Non-pigmented ciliary epithelial cell (primary cell): ENCODE measurements around the gene TAS1R3.

Experiments used
- DNase-seq: peaks from one replicate; pipeline ENCODE4 v3.0.0-alpha.2; 2010; ENCODE audit warnings: low read depth

The TAS1R3 gene

GRCh38 chr1:1331068-1331965 lies at the start of gene TAS1R3:
TAS1R3 (plus strand) TSS chr1:1331280; CDS start chr1:1331346, 66 bp downstream.
- DNase-seq = no peak

DNA sequence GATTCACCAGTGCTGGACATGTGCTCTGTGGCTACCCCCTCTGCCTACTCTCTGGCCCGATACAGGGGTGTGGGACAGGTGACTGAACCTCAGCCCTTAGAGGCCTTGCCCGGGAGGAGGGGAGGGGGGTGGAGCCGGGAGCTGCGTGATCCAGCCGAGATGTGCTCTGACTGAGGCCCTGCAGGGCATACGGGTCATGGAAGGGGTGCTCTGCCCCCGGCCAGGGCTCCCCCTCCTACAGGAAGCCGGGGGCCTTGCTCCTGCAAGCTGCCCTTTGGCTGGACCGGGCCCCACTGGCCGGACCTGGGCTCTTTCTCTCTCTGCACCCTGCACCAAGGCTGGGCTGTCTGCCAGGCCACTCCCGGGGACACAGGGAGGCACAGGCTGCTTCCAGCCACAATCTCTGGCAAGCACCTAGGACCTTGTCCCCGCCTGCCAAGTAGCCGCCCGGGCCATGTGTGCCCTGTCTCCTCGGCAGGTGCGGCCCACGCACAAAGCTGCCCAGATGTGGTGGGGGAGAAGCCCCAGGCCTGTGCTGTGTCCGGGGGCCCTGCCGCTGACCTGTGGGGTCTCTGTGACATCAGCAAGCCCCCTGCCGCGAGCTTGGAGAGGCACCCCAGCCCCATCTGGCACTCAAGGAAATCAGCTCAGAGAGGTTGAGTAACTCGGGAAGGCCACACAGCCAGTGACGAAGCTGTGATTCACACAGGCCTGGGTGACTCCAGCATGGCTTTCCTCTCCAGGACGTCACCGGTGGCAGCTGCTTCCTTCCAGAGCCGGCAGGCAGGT lies 49.4 kb upstream of the TAS1R3 start:
- no peak for DNase-seq

- no peak for DNase-seq
Observed at GRCh38 chr1:1282998-1283397, 48.1 kb upstream of the TAS1R3 start.

- DNase-seq = no peak
Observed at GRCh38 chr1:1283821-1284220, 47.3 kb upstream of the TAS1R3 start.

DNA sequence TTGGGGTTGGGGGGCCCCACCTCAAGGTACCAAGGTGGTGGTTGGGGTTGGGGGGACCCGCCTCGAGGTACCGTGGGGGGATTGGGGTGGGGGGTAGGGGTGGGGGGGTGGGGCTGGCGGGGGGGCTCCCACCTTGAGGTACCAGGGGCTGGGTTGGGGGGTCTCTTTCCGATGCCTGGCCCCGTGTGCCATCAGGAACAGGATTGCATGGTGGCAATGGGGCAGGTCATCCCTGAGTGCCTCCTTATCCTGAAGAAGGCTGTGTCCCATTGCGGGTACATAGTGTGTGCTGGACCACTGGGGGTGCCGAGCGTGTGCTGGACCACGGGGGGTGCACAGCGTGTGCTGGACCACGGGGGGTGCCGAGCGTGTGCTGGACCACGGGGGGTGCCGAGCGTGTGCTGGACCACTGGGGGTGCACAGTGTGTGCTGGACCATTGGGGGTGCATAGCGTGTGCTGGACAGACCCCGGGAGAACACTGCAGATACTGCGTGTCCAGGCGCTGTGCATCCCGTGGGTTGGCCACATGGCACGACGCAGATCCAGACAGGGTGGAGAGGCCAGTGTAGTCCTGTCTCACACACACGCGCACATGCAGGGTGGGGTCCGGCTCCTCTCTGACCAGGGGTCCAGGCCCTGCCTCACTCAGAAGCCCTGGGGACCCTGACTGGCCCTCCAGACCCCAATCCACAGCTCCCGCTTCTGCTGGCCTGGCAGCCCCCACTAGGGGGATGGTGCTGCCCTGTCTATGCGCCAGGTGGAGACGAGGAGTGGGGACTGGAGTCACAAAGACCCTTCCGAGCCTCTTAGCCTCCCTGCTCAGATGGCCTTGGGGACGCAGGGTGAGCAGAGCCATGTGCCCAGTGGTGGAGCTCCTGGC lies 46.6 kb upstream of the TAS1R3 start:
- no peak for DNase-seq

DNA sequence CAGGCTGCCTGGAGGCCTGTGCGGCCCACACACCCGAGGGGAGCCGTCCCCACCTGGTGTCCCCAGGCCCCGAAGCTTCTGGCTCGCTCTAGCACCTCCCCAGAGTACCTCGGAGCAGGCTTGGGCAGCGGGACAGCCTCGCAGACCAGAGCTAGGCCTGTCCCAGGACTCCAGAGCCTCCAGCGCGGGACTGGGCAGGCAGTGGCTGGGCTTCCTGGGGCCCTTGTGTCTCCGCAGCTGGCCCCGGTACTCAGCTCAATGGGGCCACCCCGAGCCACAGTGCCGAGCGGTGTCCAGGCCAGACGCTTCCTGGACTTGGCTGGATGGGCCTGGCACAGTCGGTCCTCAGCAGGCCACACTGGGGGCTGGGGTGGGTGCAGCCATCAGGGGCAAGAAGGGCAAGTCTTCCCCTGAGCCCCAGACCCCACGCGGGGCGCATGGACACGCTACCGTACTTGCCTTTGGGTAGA lies 45.9 kb upstream of the TAS1R3 start:
- DNase-seq = no peak

DNA sequence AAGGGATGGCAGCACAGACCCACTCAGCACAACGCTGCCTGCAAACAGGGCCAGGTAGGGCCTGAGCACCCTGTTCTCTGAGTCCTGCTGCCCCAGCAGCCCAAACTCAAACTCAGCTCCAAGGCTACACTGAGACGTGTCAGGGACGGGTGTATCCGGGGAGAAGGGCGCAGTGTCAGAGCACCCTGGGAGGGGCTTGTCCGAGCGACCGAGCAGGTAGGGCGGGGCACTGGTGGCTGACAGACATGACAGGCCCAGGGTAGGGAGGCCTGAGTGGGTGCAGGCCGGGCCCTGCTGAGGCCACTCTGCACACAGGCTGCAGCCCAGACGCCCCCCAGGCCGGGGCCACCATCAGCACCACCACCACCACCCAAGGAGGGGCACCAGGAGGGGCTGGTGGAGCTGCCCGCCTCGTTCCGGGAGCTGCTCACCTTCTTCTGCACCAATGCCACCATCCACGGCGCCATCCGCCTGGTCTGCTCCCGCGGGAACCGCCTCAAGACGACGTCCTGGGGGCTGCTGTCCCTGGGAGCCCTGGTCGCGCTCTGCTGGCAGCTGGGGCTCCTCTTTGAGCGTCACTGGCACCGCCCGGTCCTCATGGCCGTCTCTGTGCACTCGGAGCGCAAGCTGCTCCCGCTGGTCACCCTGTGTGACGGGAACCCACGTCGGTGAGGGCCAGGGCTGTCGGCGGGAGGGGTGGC lies 45.3 kb upstream of the TAS1R3 start:
- no peak for DNase-seq

DNA sequence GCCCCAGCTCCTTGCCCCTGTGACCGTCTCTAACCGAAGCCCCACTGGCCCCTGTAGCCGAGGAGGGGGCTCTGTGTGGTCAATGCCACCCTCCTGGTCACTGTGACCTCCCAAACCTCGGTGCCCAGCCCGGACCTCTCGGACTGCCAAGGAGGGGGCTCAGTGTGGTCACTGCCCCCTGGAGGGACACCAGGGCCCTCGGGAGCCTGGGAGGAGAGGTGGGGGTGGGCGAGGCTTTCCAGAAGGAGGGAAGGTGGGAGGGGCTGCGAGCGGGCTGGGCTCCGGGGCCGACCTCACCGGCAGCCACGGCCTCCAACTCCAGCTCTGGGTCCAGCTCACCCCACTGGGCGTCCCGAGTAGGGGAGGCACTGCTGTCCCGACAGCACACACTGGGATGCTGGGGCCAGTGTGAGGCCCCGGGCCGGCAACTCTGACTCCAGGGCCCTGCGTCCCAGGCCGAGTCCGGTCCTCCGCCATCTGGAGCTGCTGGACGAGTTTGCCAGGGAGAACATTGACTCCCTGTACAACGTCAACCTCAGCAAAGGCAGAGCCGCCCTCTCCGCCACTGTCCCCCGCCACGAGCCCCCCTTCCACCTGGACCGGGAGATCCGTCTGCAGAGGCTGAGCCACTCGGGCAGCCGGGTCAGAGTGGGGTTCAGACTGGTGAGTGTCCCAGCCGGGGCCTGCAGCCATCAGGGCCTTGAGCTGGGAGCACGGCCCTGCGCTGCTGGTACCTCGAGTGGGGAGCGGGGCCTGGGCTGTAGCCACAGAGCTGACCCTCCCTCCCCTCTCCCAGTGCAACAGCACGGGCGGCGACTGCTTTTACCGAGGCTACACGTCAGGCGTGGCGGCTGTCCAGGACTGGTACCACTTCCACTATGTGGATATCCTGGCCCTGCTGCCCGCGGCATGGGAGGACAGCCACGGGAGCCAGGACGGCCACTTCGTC lies 44.5 kb upstream of the TAS1R3 start:
- DNase-seq = no peak

DNA sequence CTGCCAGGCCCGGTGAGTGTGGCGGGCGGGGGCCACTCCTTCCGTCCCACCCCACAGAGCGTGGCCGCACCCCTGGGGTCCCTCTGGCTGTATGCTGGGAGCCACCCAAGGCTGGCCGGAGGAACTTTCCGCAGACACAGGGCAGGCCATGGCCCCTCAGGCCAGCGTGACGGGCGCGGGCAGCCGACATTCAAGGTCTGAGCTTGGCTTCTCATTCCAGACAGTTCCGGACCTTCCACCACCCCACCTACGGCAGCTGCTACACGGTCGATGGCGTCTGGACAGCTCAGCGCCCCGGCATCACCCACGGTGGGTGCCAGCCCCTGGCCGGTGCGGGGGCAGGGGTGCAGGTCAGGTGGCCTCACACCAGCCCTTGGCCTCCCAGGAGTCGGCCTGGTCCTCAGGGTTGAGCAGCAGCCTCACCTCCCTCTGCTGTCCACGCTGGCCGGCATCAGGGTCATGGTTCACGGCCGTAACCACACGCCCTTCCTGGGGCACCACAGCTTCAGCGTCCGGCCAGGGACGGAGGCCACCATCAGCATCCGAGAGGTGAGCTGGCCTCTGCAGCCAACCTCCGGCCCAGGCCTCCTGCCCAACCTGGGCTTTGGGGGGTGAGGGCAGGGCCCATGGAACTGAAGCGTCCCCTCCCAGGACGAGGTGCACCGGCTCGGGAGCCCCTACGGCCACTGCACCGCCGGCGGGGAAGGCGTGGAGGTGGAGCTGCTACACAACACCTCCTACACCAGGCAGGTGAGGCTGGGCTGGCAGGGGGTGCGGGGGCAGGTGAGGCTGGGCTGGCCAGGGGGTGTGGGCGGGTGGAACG lies 43.6 kb upstream of the TAS1R3 start:
- no peak for DNase-seq

- no peak for DNase-seq
Observed at GRCh38 chr1:1290238-1290731, 40.8 kb upstream of the TAS1R3 start.

- DNase-seq = no peak
Observed at GRCh38 chr1:1291023-1291528, 40.0 kb upstream of the TAS1R3 start.

DNA sequence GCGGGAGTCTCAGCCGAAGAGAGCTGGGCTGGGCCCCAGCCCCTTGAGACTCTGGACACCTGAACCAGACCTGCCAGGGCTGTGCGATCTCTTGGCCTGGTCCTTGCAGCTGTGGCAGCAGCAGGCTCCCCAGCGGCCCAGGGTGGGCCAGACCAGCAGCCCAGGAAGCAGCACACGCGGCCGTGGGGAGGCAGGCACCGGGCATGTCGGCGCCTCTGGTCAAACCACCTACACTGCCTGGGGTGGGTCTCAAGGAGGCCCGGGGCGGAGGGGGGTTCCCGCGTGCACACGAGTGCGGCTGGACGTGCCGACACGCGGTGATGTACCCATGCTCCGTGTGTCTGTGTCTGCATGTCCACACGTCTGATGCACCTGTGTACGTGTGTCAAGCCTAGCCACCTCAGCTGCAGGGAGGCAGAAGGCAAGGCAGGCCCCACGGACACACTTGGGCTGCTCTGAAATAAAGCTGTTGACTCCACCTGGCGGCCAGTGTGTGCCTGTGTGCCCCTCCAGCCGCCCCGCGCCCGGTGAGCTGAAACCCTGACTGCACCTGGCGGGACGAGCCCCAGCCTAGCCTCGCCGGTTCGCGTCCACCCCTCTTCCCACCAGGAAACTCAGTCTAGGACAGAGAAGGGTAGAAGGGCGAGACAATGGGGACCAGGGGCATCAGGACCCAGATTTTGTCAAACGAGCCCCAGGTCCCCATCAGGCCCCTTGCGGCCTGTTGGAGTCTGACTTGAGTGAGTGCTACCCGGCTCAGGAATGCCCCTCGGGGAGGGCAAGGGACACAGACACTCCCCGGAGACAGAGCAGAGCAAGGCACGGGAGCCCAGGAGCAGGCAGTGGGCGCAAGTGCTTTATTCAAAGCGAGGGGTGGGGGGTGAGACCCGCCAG lies 39.3 kb upstream of the TAS1R3 start:
- peak; percentile 15 for DNase-seq

DNA sequence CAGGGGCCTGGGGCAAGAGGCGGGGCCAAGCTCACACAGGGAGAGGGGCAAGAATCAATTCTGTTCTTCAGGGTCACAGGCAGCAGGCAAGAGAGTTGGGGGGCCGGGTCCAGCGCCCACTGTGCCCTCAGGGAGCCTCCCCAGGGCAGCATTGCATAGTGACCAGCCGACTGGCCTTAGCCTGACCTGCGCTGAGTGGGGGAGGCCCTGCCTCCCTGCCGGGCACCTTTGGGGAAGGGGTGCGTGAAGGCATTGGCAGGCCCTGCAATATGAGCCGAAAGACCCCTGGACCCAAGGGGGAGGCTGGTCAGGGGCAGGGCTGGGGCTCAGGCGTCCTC lies 38.7 kb upstream of the TAS1R3 start:
- DNase-seq = no peak

DNA sequence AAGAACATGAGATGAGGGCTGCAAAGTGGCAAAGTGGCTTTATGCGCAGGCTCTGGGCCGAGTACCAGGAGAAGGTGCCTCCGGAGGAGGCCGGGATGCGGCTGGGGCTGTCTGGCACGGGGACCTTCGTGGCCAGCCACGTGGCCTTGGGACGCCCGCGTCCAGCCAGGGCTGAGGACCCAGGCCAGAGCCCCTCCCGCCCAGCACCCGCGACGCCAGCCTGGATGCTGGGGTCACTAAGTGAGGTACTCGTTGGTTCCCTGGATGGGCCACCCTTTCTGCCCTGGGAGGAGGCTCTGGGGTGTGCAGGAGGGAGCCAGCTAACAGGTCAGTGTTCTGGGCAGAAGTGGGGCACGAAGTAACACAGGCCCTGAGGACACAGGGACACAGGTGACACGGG lies 38.2 kb upstream of the TAS1R3 start:
- no peak for DNase-seq

DNA sequence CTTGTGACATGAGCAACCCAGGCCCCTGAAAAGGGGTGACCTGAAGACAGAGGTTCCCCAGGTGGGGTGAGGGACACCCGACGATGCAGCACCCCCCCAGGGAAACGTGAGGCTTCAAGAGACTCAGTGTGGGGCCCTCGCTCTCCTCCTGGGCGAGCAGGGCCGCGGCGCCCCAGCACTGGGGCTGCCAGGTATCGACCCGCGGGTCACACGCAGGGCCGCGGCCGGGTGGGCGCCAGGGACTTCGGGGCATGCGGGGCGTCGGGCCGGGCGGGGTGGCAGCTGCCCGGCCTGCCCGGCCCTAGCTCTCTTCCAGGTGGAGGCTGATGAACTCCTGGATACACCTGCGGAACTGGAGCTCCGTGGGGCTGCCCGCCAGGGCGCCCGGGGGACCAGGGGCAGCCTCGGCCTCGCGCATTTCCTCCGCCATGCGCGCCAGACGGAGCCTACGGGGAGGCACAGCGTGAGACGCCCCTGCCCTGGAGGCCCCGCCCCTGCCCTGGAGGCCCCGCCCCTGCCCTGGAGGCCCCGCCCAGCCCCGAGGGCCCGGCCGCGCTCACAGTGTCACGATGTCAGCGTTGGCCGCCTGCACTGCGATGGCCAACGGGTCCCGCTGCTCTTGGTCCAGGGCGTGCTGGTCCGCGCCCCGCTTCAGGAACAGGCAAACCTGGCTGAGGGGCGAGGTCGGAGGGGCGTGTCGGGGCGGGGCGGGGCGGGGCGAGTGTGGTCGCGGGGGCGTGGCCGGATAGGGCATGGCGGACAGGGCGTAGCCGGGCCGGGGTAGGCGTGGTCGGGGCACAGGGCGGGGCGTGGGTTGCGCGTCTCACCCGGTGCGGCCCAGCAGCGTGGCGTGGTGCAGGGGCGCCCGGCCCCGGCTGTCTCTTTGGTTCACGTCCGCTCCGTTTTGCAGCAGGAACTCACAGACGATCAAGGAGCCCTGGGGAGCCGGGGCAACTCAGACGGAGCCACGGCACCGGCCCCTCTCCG lies 37.5 kb upstream of the TAS1R3 start:
- no peak for DNase-seq

DNA sequence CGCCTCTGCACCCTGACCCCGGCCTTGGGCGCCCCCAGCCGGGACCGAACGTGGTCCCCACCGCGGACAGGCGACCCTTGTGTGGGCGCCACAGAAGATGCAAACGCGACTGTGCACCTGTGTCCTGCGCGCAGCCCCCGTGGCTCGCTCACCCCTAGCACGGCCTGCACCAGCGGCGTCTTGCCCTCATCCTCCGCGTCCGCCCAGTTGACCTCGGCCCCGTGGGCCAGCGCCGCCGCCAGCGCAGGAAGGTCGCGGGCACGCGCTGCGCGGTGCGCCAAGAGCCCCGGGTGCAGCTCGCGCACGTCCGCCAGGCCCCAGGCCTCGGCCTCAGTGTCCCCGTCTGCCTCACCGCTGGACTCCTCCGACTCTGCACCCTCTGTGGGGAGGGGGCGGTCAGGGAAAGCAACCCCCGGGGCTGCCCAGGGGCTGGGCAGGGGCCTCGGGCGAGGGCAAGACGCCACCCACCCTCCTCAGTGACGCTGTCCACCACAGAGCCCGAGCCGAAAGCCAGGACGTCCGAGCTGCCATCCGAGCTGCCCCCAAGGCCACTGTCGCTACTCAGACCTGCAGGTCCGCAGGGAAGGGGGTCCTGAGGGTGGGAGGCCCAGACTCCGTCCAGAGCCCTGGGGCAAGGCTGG lies 36.7 kb upstream of the TAS1R3 start:
- DNase-seq = no peak
